HL-60/S4 treated with retinoic acid at 250 ng/mL for 4 days and 3 days (cell line): ENCODE results near the gene LCOR.

Experiments used
- in situ Hi-C: fragments of 300-500 bp; cut with MboI; formaldehyde crosslinking; loops from 2 replicates; pipeline ENCODE4 v1.7.0; 2022; ENCODE audit warnings: low sequenced_read_pairs

The LCOR gene

DNA sequence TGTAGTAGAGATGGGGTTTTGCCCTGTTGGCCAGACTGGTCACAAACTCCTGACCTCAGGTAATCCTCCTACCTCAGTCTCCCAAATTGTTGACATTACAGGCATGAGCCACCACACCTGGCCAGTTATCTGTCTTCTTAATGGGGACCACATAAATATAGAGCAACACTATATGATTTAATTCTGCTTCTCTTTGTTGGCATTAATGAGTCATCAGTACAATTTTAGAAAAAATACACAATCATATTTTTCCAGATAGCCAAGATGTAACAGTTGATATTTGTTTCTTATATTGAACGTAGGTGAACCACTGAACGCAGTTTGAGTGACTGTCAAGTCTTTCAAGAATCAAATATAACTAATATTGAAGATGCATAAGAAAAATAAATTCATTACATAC, 48.5 kb downstream of the LCOR start:
- in situ Hi-C loops, result no loop called here

GRCh38 chr10:96889415-96890171, 57.5 kb downstream of the LCOR start:
- in situ Hi-C loops, result no loop called here

DNA sequence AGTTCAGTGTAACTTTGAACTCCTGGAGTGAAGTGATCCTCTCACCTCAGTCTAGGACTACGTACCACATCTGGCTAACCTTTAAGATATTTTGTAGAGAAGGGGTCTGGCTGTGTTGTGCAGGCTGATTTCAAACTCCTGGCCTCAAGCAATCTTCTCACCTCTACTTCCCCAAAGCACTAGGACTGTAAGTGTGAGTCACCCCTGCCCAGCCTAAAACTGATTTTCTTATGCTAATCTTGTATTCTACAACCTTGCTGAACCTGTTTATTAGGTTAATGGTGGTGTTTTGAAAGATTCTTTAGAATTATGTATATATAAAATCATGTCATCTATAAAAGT, 58.0 kb downstream of the LCOR start:
- in situ Hi-C loops, result no loop called here

- in situ Hi-C loops, result no loop called here
These were observed 58.5 kb downstream of the LCOR start for GRCh38 chr10:96890580-96890979.

DNA sequence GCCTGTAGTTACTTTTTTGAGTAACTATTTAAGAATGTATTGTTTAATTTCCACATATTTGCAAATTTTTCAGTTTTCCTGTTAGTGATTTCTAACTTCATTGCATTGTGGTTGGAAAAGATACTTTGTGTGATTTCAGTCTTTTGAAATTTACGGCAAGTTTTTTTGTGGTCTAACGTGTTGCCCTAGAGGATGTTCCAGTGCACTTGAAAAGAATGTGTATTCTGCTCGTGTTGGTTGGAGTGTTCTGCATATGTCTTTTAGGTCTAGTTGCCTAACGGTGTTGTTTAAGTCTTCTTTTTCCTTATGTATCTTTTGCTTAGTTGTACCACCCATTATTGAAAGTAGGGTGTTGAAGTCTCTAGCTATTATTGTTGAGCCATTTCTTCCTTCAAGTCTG, 59.7 kb downstream of the LCOR start:
- in situ Hi-C loops, result no loop called here

DNA sequence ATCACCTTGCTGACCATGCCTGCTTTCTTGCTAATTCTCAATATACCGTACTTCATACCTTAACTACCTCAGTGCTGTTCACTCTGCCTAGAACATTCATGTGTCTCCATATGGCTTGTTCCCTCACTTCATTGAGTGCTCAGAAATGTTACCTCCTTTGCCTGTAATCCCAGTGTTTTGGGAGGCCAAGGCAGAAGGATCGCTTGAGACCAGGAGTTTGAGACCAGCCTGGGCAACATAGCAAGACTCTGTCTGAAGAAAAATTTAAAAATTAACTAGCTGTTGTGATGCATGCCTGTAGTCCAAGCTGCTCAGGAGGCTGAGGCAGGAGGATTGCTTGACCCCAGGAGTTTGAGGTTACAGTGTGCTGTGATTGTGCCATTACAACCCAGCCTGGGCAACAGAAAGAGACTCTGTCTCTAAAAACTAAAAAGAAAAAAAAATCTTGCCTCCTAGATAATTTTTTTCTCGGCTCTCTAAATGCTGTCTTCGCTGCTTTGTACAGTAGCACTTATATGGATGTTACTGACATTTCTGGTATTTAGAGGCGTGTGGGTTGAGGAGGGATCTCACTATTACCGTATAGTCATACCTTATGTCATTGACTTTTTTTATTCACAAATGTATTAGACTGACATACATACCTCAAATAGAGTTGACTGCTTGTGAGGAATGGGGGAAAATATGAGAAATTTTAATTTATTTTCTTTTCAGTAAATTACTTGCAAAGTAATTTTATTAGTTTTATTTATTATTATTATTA, 63.7 kb downstream of the LCOR start:
- in situ Hi-C loops, result no loop called here

- in situ Hi-C loops, result no loop called here
These were observed 64.9 kb downstream of the LCOR start for GRCh38 chr10:96896884-96897589.

DNA sequence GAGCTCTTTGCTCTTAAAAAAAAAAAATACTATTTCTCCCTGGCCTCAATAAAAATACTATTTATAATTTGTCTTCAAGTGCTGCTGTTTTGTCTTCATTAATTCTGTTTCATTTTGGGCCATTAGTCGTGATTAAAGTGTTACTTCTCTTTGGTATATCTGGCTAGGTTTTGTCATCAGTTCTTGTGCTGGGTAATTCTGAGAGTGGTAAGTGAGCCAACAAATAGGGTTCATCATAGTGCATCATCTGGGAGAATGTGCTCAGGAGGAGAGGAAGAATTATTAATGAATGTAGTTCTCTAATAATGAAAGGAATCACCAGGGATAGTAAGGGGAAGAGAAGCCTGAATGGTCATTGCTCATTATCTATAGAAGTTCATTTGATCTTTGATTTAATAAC, 70.0 kb downstream of the LCOR start:
- in situ Hi-C loops, result no loop called here

DNA sequence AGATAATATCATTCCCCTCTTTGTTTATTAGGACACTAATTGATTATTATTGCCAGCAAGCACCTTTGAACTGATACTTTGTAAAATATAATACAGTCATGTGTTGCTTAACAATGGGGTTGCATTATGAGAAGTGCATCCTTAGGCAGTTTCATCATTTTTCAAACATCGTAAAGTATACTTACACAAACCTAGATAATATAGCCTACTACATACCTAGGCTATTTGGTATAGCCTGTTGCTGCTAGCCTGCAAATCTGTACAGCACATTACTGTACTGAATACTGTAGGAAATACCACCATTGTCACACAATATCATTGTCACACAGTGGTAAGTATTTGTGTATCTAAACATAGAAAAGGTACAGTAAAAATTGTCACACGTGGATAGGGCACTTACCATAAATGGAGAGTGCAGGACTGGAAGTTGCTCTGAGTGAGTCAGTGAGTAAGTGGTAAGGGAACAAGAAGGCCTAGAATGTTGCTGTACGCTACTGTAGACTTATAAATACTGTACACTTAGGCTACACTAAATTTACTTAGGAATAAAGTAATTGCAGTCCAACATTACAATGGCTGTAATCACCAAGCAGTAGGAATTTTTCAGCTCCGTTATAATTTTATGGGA, 70.7 kb downstream of the LCOR start:
- in situ Hi-C loops, result no loop called here

- in situ Hi-C loops, result no loop called here
These were observed 72.5 kb downstream of the LCOR start for GRCh38 chr10:96904648-96905047.

- in situ Hi-C loops, result no loop called here
These were observed 74.8 kb downstream of the LCOR start for GRCh38 chr10:96906864-96907263.

DNA sequence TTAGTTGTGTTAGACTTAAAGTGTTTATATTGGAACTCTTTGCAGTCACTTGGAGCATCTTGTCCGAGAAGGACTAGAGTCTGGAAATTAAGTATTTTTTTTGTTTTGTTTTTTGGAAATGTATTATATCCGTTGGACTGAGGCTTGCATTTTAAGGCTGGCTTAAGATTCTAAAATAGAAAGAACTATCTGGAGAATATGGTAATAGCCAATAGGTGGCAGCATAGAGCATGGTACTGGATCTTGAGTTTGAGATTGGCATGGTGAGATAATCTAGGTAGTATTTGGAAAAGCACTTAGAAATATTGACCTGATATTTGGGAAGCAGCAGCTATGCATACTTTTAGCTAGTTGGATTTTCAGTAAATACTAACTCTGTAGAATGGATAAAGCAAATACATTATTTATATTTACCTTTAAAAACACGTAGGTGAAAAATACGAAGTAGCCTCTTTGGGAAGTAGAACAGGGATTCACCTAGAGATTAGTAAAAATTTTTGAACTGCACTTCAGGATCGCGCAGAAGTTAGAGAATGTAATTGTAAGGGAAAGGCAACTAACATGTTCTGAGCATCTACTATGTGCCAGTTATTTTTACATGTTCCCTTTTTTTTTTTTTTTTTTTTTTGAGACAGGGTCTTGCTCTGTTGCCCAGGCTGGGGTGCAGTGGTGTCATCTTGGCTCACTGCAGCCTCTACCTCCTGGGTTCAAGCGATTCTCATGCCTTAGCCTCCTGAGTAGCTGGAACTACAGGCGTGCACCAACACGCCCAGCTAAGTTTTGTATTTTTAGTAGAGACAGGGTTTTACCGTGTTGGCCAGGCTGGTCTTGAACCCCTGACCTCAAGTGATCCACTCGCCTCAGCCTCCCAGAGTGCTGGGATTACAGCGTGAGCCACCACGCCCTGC, 78.6 kb downstream of the LCOR start:
- in situ Hi-C loops, result no loop called here

- in situ Hi-C loops, result no loop called here
These were observed 80.3 kb downstream of the LCOR start for GRCh38 chr10:96912405-96912804.

GRCh38 chr10:96913906-96914305, 81.8 kb downstream of the LCOR start:
- in situ Hi-C loops, result no loop called here

DNA sequence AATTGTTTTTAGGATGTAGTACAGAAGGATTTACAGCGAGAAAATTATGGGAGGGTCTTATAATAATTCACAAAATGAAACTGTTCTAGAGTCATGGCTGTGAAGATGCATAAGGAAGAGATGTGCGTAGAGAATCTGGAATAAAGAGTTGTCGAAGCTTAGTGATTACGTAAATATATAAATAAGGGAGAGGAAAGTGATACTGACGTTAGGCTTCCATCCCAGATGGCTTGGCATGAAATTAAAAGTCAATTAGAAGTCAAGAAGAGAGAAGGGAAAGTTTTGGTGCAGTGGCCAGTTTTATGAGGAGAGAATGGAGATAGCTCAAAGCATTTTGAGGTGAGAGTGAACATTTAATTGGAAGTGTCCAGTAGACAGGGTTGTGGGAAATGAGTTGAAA, 85.5 kb downstream of the LCOR start:
- in situ Hi-C loops, result no loop called here

- in situ Hi-C loops, result no loop called here
These were observed 86.3 kb downstream of the LCOR start for GRCh38 chr10:96918214-96919002.

- in situ Hi-C loops, result no loop called here
These were observed 87.8 kb downstream of the LCOR start for GRCh38 chr10:96919785-96920430.

DNA sequence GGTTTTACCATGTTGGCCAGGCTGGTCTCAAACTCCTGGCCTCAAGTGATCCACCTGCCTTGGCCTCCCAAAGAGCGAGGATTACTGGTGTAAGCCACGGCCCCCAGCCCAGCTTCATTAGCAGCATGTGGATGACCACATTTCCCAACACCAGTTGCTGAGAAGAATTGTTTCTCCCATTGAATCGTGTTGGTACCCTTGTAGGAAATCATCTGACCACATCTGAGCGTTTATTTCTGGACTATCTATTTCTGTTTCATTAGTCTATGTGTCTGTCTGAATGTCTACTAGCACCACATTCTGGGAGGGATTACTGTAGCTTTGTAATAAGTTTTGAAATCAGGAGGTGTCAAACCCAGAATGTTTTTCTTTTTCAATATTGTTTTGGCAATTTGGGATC, 89.6 kb downstream of the LCOR start:
- in situ Hi-C loops, result no loop called here
